Measurements from ENCODE around the gene RASA3. TPM values are rescaled to one million over a fixed set of nuclear protein-coding genes. Genes with fewer than 3 reads are reported as not detected.

The RASA3 gene
- total and polyA plus RNA-seq, 2 donors (not counting 3 experiments of a cell fraction or from before 2014, with no cell fraction given), result 26.5 to 53.8 TPM

- no peaks in the 10 kb centered on the region for H3K9me1 ChIP-seq (replicated peaks; ENCODE audit: control insufficient read depth, extremely low read depth, insufficient read depth, low read length)
- no peak overlapping the region for H3K27ac ChIP-seq (ENCODE audit: insufficient read depth, low read depth, low read length)
- FAIRE-seq (no peak), DNase-seq (ENCODE audit: low read depth, low spot score) (no peak)
- intact Hi-C loops (cut with micrococcal nuclease), result no loop called here
- H3K27me3 ChIP-seq (ENCODE audit: control insufficient read depth in 2 of 2, insufficient read depth in 2 of 2, low read length in 2 of 2), result no peaks in the 10 kb centered on the region
- H3K4me2 ChIP-seq (ENCODE audit: insufficient read depth, low read length), result no peak overlapping the region
- peaks cover 7 to 58% of the 10 kb centered on the region in 2 experiments for H3K36me3 ChIP-seq (ENCODE audit: control insufficient read depth in 2 of 2, extremely low read depth in 1 of 2, insufficient read depth in 2 of 2, low read length in 2 of 2)
- H3K9ac ChIP-seq (replicated peaks; ENCODE audit: extremely low read depth, insufficient read depth, low read length), result no peak overlapping the region
- H3K4me3 ChIP-seq (replicated peaks in 1 of 3; ENCODE audit: insufficient read depth in 1 of 3, low read depth in 1 of 3, low read length in 3 of 3), result no peak overlapping the region
- no peaks in the 10 kb centered on the region for H3K9me3 ChIP-seq (replicated peaks; ENCODE audit: control insufficient read depth, insufficient read depth, low read length)
- POLR2A ChIA-PET, result no interaction called here
- CTCF ChIA-PET, result no interaction called here
- H2AFZ ChIP-seq (ENCODE audit: low read depth, low read length), result no peak overlapping the region
- dilution Hi-C loops (cut with MboI; ENCODE audit: extremely low pct_ligation_motif_present, low sequenced_read_pairs), result no loop called here
- no TSS peak for BruUV-seq (replicated peaks)
- H3K4me1 ChIP-seq (ENCODE audit: control insufficient read depth, extremely low read depth, insufficient read depth, low read length), result peaks cover 9% of the 10 kb centered on the region
- peaks cover 8% of the 10 kb centered on the region for H3K79me2 ChIP-seq (ENCODE audit: control insufficient read depth, insufficient read depth, low read length)
- no peaks in the 10 kb centered on the region for H4K20me1 ChIP-seq (replicated peaks; ENCODE audit: control insufficient read depth, extremely low read depth, insufficient read depth, low read length)
- TF ChIP-seq EZH2 (IDR thresholded peaks at IDR 0.05; ENCODE audit: borderline replicate concordance, low read depth, low read length, severe bottlenecking) (no peak), GATA2 (IDR thresholded peaks at IDR 0.05; ENCODE audit: insufficient read depth, insufficient read length, low read depth, low read length) (no peak), FOS (IDR thresholded peaks at IDR 0.05; ENCODE audit: borderline replicate concordance, insufficient read depth, low read length) (no peak), MYC (IDR thresholded peaks at IDR 0.05; ENCODE audit: low read depth, low read length) (no peak), POLR2AphosphoS5 (IDR thresholded peaks at IDR 0.05; ENCODE audit: insufficient read depth, low read depth, low read length) (no peak), MAX (IDR thresholded peaks at IDR 0.05; ENCODE audit: insufficient read depth, insufficient read length) (no peak), POLR2A (IDR thresholded peaks at IDR 0.05; ENCODE audit: low read depth, low read length) (no peak), JUN (IDR thresholded peaks at IDR 0.05; ENCODE audit: borderline replicate concordance, insufficient read depth, insufficient read length, low read depth) (no peak)
- TF ChIP-seq, protein P1, sequence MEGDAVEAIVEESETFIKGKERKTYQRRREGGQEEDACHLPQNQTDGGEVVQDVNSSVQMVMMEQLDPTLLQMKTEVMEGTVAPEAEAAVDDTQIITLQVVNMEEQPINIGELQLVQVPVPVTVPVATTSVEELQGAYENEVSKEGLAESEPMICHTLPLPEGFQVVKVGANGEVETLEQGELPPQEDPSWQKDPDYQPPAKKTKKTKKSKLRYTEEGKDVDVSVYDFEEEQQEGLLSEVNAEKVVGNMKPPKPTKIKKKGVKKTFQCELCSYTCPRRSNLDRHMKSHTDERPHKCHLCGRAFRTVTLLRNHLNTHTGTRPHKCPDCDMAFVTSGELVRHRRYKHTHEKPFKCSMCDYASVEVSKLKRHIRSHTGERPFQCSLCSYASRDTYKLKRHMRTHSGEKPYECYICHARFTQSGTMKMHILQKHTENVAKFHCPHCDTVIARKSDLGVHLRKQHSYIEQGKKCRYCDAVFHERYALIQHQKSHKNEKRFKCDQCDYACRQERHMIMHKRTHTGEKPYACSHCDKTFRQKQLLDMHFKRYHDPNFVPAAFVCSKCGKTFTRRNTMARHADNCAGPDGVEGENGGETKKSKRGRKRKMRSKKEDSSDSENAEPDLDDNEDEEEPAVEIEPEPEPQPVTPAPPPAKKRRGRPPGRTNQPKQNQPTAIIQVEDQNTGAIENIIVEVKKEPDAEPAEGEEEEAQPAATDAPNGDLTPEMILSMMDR (IDR thresholded peaks at IDR 0.05; ENCODE audit: extremely low read depth in 1 of 2, insufficient read depth in 1 of 2, low read depth in 1 of 2, low read length in 2 of 2), result no peak
These were observed 110.1 kb downstream of the RASA3 start for GRCh38 chr13:114022309-114022669.

Data from endothelial cell of umbilical vein (primary cell).